Activated T-cell treated with anti-CD3 and anti-CD28 coated beads, Interleukin-2, amount 50 U/mL, for 4 hours (primary cell): Measurements from ENCODE around the gene ADIPOQ. TPM values are rescaled to one million over a fixed set of nuclear protein-coding genes. Genes with fewer than 3 reads are reported as not detected.
"Not testable (repeated sequence)": the region's sequence is repeated elsewhere in the genome, so short reads cannot be mapped to it uniquely, and the experiment has no call there.

ENCODE experiments used
- ATAC-seq, 2 donors: fragments of 200-7000 bp; cut with Tn5 transposase; one replicate each; pipeline ENCODE4 v1.10.0; 2021
- DNase-seq: peaks from one replicate; pipeline ENCODE4 v3.0.0-alpha.2; 2020
- H3K27me3 Mint-ChIP-seq: one replicate; pipeline ENCODE4 v1.8.0; 2021; ENCODE audit warnings: low read depth, mixed read lengths
- H3K36me3 Mint-ChIP-seq: one replicate; pipeline ENCODE4 v1.8.0; 2022; ENCODE audit warnings: mixed read lengths; ENCODE audit not compliant: insufficient read depth
- H3K4me1 Mint-ChIP-seq: one replicate; pipeline ENCODE4 v1.8.0; 2021; ENCODE audit warnings: low read depth, mixed read lengths
- H3K4me3 Mint-ChIP-seq: one replicate; pipeline ENCODE4 v1.8.0; 2021; ENCODE audit warnings: mild to moderate bottlenecking, moderate library complexity, mixed read lengths
- H3K9me3 Mint-ChIP-seq: one replicate; pipeline ENCODE4 v1.8.0; 2021; ENCODE audit warnings: mixed read lengths
- total RNA-seq, 3 donors: library from RNA; stranded (reverse); gene quantifications; one replicate each; pipeline ENCODE4 v1.2.1, GENCODE V29; 2021

ADIPOQ gene
- total RNA-seq, 3 donors from 2014 or later, result not detected

DNA sequence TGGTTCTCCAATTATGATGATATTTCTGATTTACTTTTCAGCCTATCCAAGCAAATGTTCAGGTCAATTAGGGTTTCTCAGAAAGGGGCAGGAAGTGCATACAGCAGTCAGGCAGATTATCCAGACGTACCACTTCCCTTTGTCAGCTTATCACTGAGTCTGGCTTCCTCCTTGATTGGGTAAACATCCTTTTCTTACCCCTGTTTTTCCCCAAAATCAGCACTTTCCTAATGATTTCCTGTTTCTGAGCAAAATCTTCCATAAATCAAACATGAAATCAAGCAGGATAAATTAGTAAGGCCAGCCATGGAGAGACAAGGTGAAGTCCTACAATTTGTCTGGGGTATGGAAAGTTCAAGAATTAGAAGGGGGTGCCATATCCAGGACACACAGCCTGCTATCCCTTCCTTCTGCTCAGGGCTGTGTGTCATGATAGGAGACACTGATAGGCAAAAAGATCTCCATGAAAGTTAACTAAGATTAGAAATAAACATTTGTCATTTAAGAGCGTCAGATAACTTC is 29.0 kb downstream of the ADIPOQ start:
- DNase-seq, result no peak

DNA sequence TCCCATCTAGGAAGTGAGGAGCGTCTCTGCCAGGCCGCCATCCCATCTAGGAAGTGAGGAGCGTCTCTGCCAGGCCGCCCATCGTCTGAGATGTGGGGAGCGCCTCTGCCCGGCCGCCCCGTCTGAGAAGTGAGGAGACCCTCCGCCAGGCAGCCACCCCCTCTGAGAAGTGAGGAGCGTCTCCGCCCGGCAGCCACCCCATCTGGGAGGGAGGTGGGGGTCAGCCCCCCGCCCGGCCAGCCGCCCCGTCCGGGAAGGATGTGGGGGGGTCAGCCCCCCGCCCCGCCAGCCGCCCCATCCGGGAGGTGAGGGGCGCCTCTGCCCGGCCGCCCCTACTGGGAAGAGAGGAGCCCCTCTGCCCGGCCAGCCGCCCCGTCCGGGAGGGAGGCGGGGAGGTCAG is 31.3 kb downstream of the ADIPOQ start:
- not testable (repeated sequence) for DNase-seq, H3K4me3 Mint-ChIP-seq, H3K9me3 Mint-ChIP-seq, ATAC-seq, H3K27me3 Mint-ChIP-seq, H3K36me3 Mint-ChIP-seq
- H3K4me1 Mint-ChIP-seq, result peaks cover 28% of the 10 kb centered on the region

More for the DNA sequence above, 29.0 kb downstream of the ADIPOQ start:
- H3K4me1 Mint-ChIP-seq, result peaks cover 28% of the 10 kb centered on the region
- no peaks in the 10 kb centered on the region for H3K36me3 Mint-ChIP-seq
- peak; percentile 40 to 48 for ATAC-seq
- H3K9me3 Mint-ChIP-seq, result no peaks in the 10 kb centered on the region
- no peaks in the 10 kb centered on the region for H3K27me3 Mint-ChIP-seq
- H3K4me3 Mint-ChIP-seq, result no peak overlapping the region

DNA sequence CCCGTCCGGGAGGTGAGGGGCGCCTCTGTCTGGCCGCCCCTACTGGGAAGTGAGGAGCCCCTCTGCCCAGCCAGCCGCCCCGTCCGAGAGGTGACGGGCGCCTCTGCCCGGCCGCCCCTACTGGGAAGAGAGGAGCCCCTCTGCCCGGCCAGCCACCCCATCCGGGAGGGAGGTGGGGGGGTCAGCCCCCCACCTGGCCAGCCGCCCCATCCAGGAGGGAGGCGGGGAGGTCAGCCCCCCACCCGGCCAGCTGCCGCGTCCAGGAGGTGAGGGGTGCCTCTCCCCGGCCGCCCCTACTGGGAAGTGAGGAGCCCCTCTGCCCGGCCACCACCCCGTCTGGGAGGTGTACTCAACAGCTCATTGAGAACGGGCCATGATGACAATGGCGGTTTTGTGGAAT is 31.7 kb downstream of the ADIPOQ start:
- ATAC-seq, H3K4me3 Mint-ChIP-seq, H3K36me3 Mint-ChIP-seq, H3K9me3 Mint-ChIP-seq, H3K27me3 Mint-ChIP-seq, DNase-seq: not testable (repeated sequence)
- H3K4me1 Mint-ChIP-seq, result peaks cover 29% of the 10 kb centered on the region

- not testable (repeated sequence) for H3K9me3 Mint-ChIP-seq, H3K27me3 Mint-ChIP-seq, ATAC-seq, H3K4me3 Mint-ChIP-seq, H3K36me3 Mint-ChIP-seq, DNase-seq
- peaks cover 30% of the 10 kb centered on the region for H3K4me1 Mint-ChIP-seq
Observed at GRCh38 chr3:186874841-186875240, 32.3 kb downstream of the ADIPOQ start.

- Mint-ChIP-seq H3K4me1 (peaks cover 31% of the 10 kb centered on the region), H3K36me3 (no peaks in the 10 kb centered on the region), H3K27me3 (no peaks in the 10 kb centered on the region), H3K9me3 (no peaks in the 10 kb centered on the region), H3K4me3 (no peak overlapping the region)
- no peak for ATAC-seq
- no peak for DNase-seq
Observed at GRCh38 chr3:186875708-186876107, 33.2 kb downstream of the ADIPOQ start.

- no peaks in the 10 kb centered on the region for H3K27me3 Mint-ChIP-seq
- H3K9me3 Mint-ChIP-seq, result peaks cover 5% of the 10 kb centered on the region
- peaks cover 49% of the 10 kb centered on the region for H3K4me1 Mint-ChIP-seq
- DNase-seq, result no peak
- no peak overlapping the region for H3K4me3 Mint-ChIP-seq
- H3K36me3 Mint-ChIP-seq, result no peaks in the 10 kb centered on the region
- no peak for ATAC-seq
Observed at GRCh38 chr3:186879781-186880180, 37.3 kb downstream of the ADIPOQ start.

GRCh38 chr3:186880406-186880805 is 37.9 kb downstream of the ADIPOQ start:
- DNase-seq (no peak), ATAC-seq (peak; percentile 36)
- Mint-ChIP-seq H3K9me3 (peaks cover 5% of the 10 kb centered on the region), H3K4me3 (peak overlapping the region; percentile 56), H3K27me3 (no peaks in the 10 kb centered on the region), H3K4me1 (peaks cover 49% of the 10 kb centered on the region), H3K36me3 (no peaks in the 10 kb centered on the region)

GRCh38 chr3:186882150-186882524 is 39.6 kb downstream of the ADIPOQ start:
- peak overlapping the region; percentile 65 for H3K4me3 Mint-ChIP-seq
- H3K4me1 Mint-ChIP-seq, result peaks cover 55% of the 10 kb centered on the region
- DNase-seq (no peak), ATAC-seq (peak; percentile 44 to 48)
- H3K27me3 Mint-ChIP-seq, result no peaks in the 10 kb centered on the region
- H3K36me3 Mint-ChIP-seq, result no peaks in the 10 kb centered on the region
- peaks cover 5% of the 10 kb centered on the region for H3K9me3 Mint-ChIP-seq

- DNase-seq (peak; percentile 21), ATAC-seq (peak; percentile 82)
- Mint-ChIP-seq H3K9me3 (peaks cover 5% of the 10 kb centered on the region), H3K4me3 (peak overlapping the region; percentile 27), H3K27me3 (no peaks in the 10 kb centered on the region), H3K36me3 (no peaks in the 10 kb centered on the region), H3K4me1 (peaks cover 55% of the 10 kb centered on the region)
Observed at GRCh38 chr3:186882881-186883685, 40.6 kb downstream of the ADIPOQ start.

DNA sequence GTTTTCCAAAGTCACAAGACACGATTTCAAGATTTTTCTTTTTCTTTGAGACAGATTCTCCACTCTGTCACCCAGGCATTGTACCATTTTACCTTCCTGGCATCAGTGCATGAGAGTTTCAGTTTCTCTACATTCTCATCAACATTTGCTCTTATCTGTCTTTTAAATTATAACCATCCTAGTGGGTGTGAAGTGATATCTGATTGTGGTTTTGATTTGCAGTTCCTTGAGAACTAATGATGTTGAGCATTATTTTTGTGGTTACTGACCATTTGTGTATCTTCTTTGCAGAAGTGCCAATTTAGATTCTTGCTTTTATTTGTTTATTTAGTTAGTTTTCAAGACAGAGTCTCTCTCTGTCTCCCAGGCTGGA is 41.2 kb downstream of the ADIPOQ start:
- ATAC-seq (peak; percentile 30 to 46), DNase-seq (no peak)
- Mint-ChIP-seq H3K4me3 (peak overlapping the region; percentile 27), H3K36me3 (no peaks in the 10 kb centered on the region), H3K27me3 (no peaks in the 10 kb centered on the region), H3K4me1 (peaks cover 55% of the 10 kb centered on the region), H3K9me3 (peaks cover 5% of the 10 kb centered on the region)

- not testable (repeated sequence) for DNase-seq, H3K4me3 Mint-ChIP-seq, ATAC-seq, H3K36me3 Mint-ChIP-seq, H3K27me3 Mint-ChIP-seq, H3K9me3 Mint-ChIP-seq
- H3K4me1 Mint-ChIP-seq, result peaks cover 46% of the 10 kb centered on the region
Observed at GRCh38 chr3:186884868-186885267, 42.4 kb downstream of the ADIPOQ start.

DNA sequence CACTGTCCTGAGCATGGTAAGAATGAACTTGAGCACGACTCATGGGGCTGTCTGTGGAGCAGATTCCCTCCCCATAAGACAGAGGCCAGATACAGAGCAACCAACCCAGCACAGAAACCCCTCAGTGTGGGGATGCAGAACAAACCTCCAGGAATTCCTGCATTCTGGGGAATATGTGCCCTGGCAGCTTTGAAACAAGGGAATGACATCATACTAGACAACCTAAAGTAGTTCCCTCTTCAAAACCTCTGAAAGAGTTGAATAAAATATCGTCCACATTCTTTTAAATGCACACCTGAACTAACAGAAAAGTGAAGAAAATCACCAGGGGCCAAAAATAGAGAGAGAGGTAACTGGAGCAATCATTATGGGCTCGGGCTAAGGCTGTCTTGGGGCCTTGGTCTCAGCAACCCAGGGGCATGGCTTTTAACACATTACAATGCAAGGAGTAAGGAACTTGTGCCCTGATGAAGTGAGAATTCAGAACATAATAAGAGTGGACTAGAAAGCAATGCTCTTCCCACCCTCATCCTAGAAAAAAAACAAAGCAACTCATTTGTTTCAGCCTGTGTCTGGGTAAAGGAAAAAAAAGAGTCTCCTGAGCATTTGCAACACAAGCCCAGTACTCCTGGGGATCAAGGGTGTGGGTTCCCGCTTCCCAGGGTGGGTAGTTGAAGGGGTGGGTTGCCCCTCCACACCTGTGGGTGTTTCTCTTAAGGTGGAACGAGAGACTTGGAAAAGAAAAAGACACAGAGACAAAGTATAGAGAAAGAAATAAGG is 43.9 kb downstream of the ADIPOQ start:
- ATAC-seq (no peak), DNase-seq (no peak)
- Mint-ChIP-seq H3K4me3 (no peak overlapping the region), H3K9me3 (peaks cover 5% of the 10 kb centered on the region), H3K4me1 (peaks cover 32% of the 10 kb centered on the region), H3K36me3 (no peaks in the 10 kb centered on the region), H3K27me3 (no peaks in the 10 kb centered on the region)

GRCh38 chr3:186887507-186887938 is 45.0 kb downstream of the ADIPOQ start:
- H3K9me3 Mint-ChIP-seq, DNase-seq, H3K4me3 Mint-ChIP-seq, ATAC-seq, H3K36me3 Mint-ChIP-seq, H3K27me3 Mint-ChIP-seq: not testable (repeated sequence)
- peaks cover 21% of the 10 kb centered on the region for H3K4me1 Mint-ChIP-seq

DNA sequence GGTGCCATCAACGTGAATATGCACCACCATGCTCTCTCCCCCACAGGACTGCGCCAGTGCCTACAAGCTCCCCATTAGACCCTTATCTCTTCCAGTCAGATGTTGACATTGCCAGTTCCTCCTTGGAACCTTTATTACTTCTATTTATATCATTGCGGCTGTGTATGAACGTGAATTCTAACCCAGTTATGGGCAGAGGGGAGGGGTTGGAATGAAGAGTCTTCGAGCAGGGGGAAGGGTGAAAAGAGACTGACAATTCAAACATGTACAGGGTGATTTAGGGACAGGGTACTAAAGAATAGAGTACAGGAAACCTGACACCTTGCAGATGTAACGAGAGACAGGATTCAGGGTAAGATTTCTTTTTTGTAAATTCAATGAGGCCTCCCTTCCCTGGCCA is 46.1 kb downstream of the ADIPOQ start:
- ATAC-seq, result no peak
- Mint-ChIP-seq H3K4me1 (peaks cover 11% of the 10 kb centered on the region), H3K27me3 (no peaks in the 10 kb centered on the region), H3K4me3 (no peak overlapping the region), H3K9me3 (no peaks in the 10 kb centered on the region), H3K36me3 (no peaks in the 10 kb centered on the region)
- DNase-seq, result no peak
